H1 (cell line): ENCODE results near the gene CD52. TPM values are rescaled to one million over a fixed set of nuclear protein-coding genes. Genes with fewer than 3 reads are reported as not detected.
A peak's percentile ranks its signal among the peaks of the same experiment; 100 is the strongest.

Experiments used
- CBX8 ChIP-seq: fragments of 300-800, 300-1000 bp; sonication (generic); IDR thresholded peaks from 2 replicates; pipeline ENCODE4 v1.7.1; 2016; ENCODE audit warnings: low read depth, low read length, borderline replicate concordance
- CHD1 ChIP-seq: IDR thresholded peaks from 2 replicates; pipeline ENCODE4 v1.6.1; 2012; ENCODE audit warnings: low read depth, low read length, improper control_type of control experiment
- CHD7 ChIP-seq: fragments of 300-600 bp; sonication (generic); IDR thresholded peaks from 2 replicates; pipeline ENCODE4 v1.7.1; 2012; ENCODE audit warnings: low read length, moderate library complexity, mild to moderate bottlenecking, inconsistent platforms; ENCODE audit not compliant: insufficient replicate concordance
- CTBP2 ChIP-seq: IDR thresholded peaks from 2 replicates; pipeline ENCODE4 v1.7.0; 2011; ENCODE audit warnings: borderline replicate concordance, mild to moderate bottlenecking, moderate library complexity, mixed read lengths, low read length; ENCODE audit not compliant: insufficient read depth, insufficient read length
- EGR1 ChIP-seq: IDR thresholded peaks from 2 replicates; pipeline ENCODE4 v1.6.1; 2011; ENCODE audit warnings: low read depth, low read length, borderline replicate concordance
- HDAC6 ChIP-seq: IDR thresholded peaks from one replicate; pipeline ENCODE4 v1.7.1; 2012; ENCODE audit warnings: low read depth, mild to moderate bottlenecking, inconsistent platforms, low read length, moderate library complexity
- PHF8 ChIP-seq: fragments of 200-600 bp; sonication (generic); conservative IDR thresholded peaks from 2 replicates; pipeline ENCODE4 v1.7.1; 2012; ENCODE audit warnings: low read depth, mild to moderate bottlenecking, inconsistent platforms, low read length, moderate library complexity
- TAF7 ChIP-seq: optimal IDR thresholded peaks from 2 replicates; pipeline ENCODE3; 2011; ENCODE audit warnings: low read depth, mild to moderate bottlenecking, inconsistent platforms, low read length, moderate library complexity, borderline replicate concordance
- polyA plus RNA-seq, 7 experiments: library from polyadenylated mRNA; depleted of rRNA in 3 of 7; stranded (reverse) in 5 of 7; unstranded in 2 of 7; fragments of >200 nt in 5 of 7; fragments of 200-250 nt in 2 of 7; gene quantifications; 1 replicate in 5 of 7; 2 replicates in 1 of 7; 4 replicates in 1 of 7; pipeline versions ENCODE4 v1.2.1 to v1.2.3, GENCODE V29; 2011 to 2013; ENCODE audit warnings: missing spikeins in 2 of 7, mixed read lengths in 2 of 7
- total RNA-seq: library from RNA; stranded (reverse); fragmentation: NEBNext Ultra II Directional; extraction: Animal tissue kit (Norgen Biotek cat#: 25700); gene quantifications from 2 replicates; pipeline ENCODE4 v1.2.1, GENCODE V29; 2021

CD52 gene
- total and polyA plus RNA-seq, 2 of the 8 experiments (the other 6 are each of a cell fraction or from before 2014, with no cell fraction given) = 2.4 to 3.1 TPM

DNA sequence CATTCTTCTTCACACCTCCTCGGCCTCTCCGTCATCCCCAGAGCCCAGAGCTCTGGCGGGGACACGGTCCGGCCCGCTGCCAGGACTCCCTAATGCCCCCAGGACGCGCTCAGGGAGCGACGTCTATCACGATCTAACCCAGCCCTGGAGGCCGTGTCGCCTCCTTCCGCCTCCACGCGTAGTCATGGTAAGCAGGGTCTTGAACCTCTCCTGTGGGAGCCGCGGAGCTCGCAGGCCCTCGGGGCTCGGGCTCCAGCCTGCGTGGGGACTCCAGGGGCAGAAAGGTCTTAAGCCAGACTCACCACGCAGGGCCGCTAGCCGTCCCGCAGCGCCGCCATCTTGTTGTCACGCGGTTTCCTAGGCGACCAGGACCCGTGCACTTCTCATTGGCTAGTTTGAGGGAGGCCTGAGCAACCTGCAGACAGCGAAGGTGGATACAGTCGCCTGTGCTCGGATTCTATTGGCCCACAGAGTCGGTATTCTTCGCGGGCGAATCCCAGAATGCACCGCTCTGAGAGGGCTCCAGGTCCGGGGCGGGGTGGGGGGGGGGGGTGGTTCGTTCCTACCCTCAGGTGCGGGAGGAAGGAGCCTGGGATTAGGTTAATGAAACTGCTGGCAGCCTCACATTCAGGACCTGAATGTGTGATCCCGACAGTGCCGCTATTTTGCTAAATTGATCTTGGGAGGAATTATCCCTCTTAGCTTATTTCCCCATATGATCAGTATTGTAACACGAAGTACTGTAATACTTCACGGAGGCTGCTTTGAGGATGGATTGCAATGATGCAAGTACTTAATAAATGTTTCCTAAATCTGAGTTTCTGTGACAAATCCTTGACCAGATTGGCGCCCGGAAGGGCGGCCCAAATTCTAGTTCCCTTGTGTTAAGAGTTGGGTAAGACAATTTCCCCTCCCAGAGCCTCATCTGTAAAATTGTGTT, 11.2 kb upstream of the CD52 start, which contains the start of gene UBXN11 (continued):
- TF ChIP-seq CHD7 (no peak), TAF7 (no peak), CTBP2 (no peak), PHF8 (peak; percentile 32; the same call in 1 of the 2 replicates), CBX8 (no peak), HDAC6 (no peak), CHD1 (no peak), EGR1 (no peak)
